ENCODE data around the gene ZKSCAN1. TPM values are rescaled to one million over a fixed set of nuclear protein-coding genes. Genes with fewer than 3 reads are reported as not detected.
A peak's percentile ranks its signal among the peaks of the same experiment; 100 is the strongest.
"Not testable (repeated sequence)": the region's sequence is repeated elsewhere in the genome, so short reads cannot be mapped to it uniquely, and the experiment has no call there.

Gene ZKSCAN1
- total RNA-seq, 2 donors from 2014 or later: 75.8 to 86.5 TPM

GRCh38 chr7:100012385-100013327 lies 2.7 kb upstream of the ZKSCAN1 start:
- 43% methylated on average over 14 of the region's 14 CpGs for WGBS
- H3K36me3 ChIP-seq; H3K9me3 ChIP-seq; intact Hi-C loops (cut with DNase I); H3K4me3 ChIP-seq; H3K4me1 ChIP-seq (replicated peaks); H3K27me3 ChIP-seq (replicated peaks; ENCODE audit: insufficient read depth): not testable (repeated sequence)
- peak; percentile 64 for DNase-seq (ENCODE audit: low spot score)
- H3K27ac ChIP-seq: peak overlapping the region; percentile 71 to 95
- peak; percentile 76 for TF ChIP-seq POLR2AphosphoS5 (IDR thresholded peaks at IDR 0.05)

GRCh38 chr7:100013328-100013676 lies 2.1 kb upstream of the ZKSCAN1 start:
- intact Hi-C loops (cut with DNase I): no loop called here
- Histone ChIP-seq H3K9me3 (no peaks in the 10 kb centered on the region), H3K27me3 (replicated peaks; ENCODE audit: insufficient read depth) (no peaks in the 10 kb centered on the region), H3K4me3 (no peak overlapping the region), H3K36me3 (no peaks in the 10 kb centered on the region), H3K27ac (peak overlapping the region; percentile 71 to 95), H3K4me1 (replicated peaks) (peaks cover 7% of the 10 kb centered on the region)
- DNase-seq (ENCODE audit: low spot score): no peak
- WGBS: 73% methylated on average over 3 of the region's 3 CpGs
- TF ChIP-seq CTCF (IDR thresholded peaks at IDR 0.05) (no peak), POLR2AphosphoS5 (IDR thresholded peaks at IDR 0.05) (no peak), POLR2A (IDR thresholded peaks at IDR 0.05) (no peak)

- no peak for TF ChIP-seq POLR2A (IDR thresholded peaks at IDR 0.05)
- TF ChIP-seq CTCF (IDR thresholded peaks at IDR 0.05): no peak
- peak; percentile 55 for TF ChIP-seq POLR2AphosphoS5 (IDR thresholded peaks at IDR 0.05)
- DNase-seq (ENCODE audit: low spot score): peak; percentile 49
- Histone ChIP-seq H3K27ac (peak overlapping the region; percentile 99 to 100), H3K9me3 (no peaks in the 10 kb centered on the region), H3K27me3 (replicated peaks; ENCODE audit: insufficient read depth) (no peaks in the 10 kb centered on the region), H3K4me1 (replicated peaks) (peaks cover 13% of the 10 kb centered on the region), H3K36me3 (no peaks in the 10 kb centered on the region), H3K4me3 (peak overlapping the region; percentile 82 to 100)
- intact Hi-C loops (cut with DNase I): no loop called here
- 12% methylated on average over 11 of the region's 11 CpGs for WGBS
These were observed 962 bp downstream of the ZKSCAN1 start for GRCh38 chr7:100016215-100016901.

GRCh38 chr7:100017300-100017699 lies 1.9 kb downstream of the ZKSCAN1 start:
- intact Hi-C loops (cut with DNase I): no loop called here
- no peaks in the 10 kb centered on the region for H3K27me3 ChIP-seq (replicated peaks; ENCODE audit: insufficient read depth)

More at GRCh38 chr7:100017300-100017699, 1.9 kb downstream of the ZKSCAN1 start:
- Histone ChIP-seq H3K27ac (peak overlapping the region; percentile 99 to 100), H3K9me3 (no peaks in the 10 kb centered on the region), H3K36me3 (no peaks in the 10 kb centered on the region), H3K4me1 (replicated peaks) (peaks cover 20% of the 10 kb centered on the region), H3K4me3 (peak overlapping the region; percentile 82 to 100)
- TF ChIP-seq POLR2A (IDR thresholded peaks at IDR 0.05) (no peak), CTCF (IDR thresholded peaks at IDR 0.05) (no peak), POLR2AphosphoS5 (IDR thresholded peaks at IDR 0.05) (peak; percentile 94)
- peak; percentile 84 for DNase-seq (ENCODE audit: low spot score)
- 36% methylated on average over 11 of the region's 11 CpGs for WGBS

All from prostate gland (tissue), 2 donors.